GM20431 (cell line): ENCODE results near the gene OAF.

Experiments used
- in situ Hi-C: fragments of 300-500 bp; cut with MseI, MboI; formaldehyde crosslinking; loops from one replicate; pipeline ENCODE4 v1.15.0; 2020; ENCODE audit warnings: low sequenced_read_pairs; ENCODE audit not compliant: unreplicated experiment

OAF gene

GRCh38 chr11:120219232-120219937 lies 8.6 kb downstream of the OAF start:
- in situ Hi-C loops = no loop called here

GRCh38 chr11:120219938-120220746 lies 9.3 kb downstream of the OAF start:
- in situ Hi-C loops = loop anchor here (10.0 kb wide), 1 partner anchor 45 kb away; no protein-coding TSS in a partner anchor

- in situ Hi-C loops = loop anchor here (10.0 kb wide), 1 partner anchor 46 kb away; no protein-coding TSS in a partner anchor
These were observed 9.9 kb downstream of the OAF start for GRCh38 chr11:120220747-120221037.

GRCh38 chr11:120221115-120221752 lies 10.4 kb downstream of the OAF start:
- in situ Hi-C loops = loop anchor here (10.0 kb wide), 1 partner anchor 46 kb away; no protein-coding TSS in a partner anchor

- in situ Hi-C loops = loop anchor here (10.0 kb wide), 1 partner anchor 48 kb away; no protein-coding TSS in a partner anchor
These were observed 12.1 kb downstream of the OAF start for GRCh38 chr11:120222916-120223315.

GRCh38 chr11:120223793-120224192 lies 13.0 kb downstream of the OAF start:
- in situ Hi-C loops = loop anchor here (10.0 kb wide), 1 partner anchor 49 kb away; no protein-coding TSS in a partner anchor

GRCh38 chr11:120224361-120224760 lies 13.5 kb downstream of the OAF start:
- in situ Hi-C loops = loop anchor here (10.0 kb wide), 1 partner anchor 50 kb away; no protein-coding TSS in a partner anchor

- in situ Hi-C loops = loop anchor here (10.0 kb wide), 1 partner anchor 50 kb away; no protein-coding TSS in a partner anchor
These were observed 14.4 kb downstream of the OAF start for GRCh38 chr11:120224972-120225909.

GRCh38 chr11:120226242-120226641 lies 15.4 kb downstream of the OAF start:
- in situ Hi-C loops = loop anchor here (10.0 kb wide), 1 partner anchor 51 kb away; no protein-coding TSS in a partner anchor

GRCh38 chr11:120226714-120227113 lies 15.9 kb downstream of the OAF start:
- in situ Hi-C loops = loop anchor here (10.0 kb wide), 1 partner anchor 52 kb away; no protein-coding TSS in a partner anchor

- in situ Hi-C loops = loop anchor here (10.0 kb wide), 1 partner anchor 53 kb away; no protein-coding TSS in a partner anchor
These were observed 16.5 kb downstream of the OAF start for GRCh38 chr11:120227228-120227852.

GRCh38 chr11:120228794-120229384 lies 18.1 kb downstream of the OAF start:
- in situ Hi-C loops = loop anchor here (10.0 kb wide), 1 partner anchor 54 kb away; no protein-coding TSS in a partner anchor

- in situ Hi-C loops = loop anchor here (5.0 to 10.0 kb wide), 2 partner anchors 55 to 68 kb away; no protein-coding TSS in a partner anchor
These were observed 18.9 kb downstream of the OAF start for GRCh38 chr11:120229451-120230424.

GRCh38 chr11:120230433-120231071 lies 19.7 kb downstream of the OAF start:
- in situ Hi-C loops = loop anchor here (5.0 kb wide), 1 partner anchor 67 kb away; no protein-coding TSS in a partner anchor

- in situ Hi-C loops = loop anchor here (5.0 kb wide), 1 partner anchor 65 kb away; no protein-coding TSS in a partner anchor
These were observed 21.1 kb downstream of the OAF start for GRCh38 chr11:120231963-120232362.

GRCh38 chr11:120233207-120233803 lies 22.5 kb downstream of the OAF start:
- in situ Hi-C loops = loop anchor here (5.0 kb wide), 1 partner anchor 64 kb away; no protein-coding TSS in a partner anchor
